IMR-90 (cell line): ENCODE data around the gene ST8SIA2. TPM values are rescaled to one million over a fixed set of nuclear protein-coding genes. Genes with fewer than 3 reads are reported as not detected.

Experiments
- ATAC-seq: fragments of 200-7000 bp; cut with Tn5 transposase; 2 replicates; pipeline ENCODE4 v1.9.1; 2020; ENCODE audit warnings: low read depth, mild to moderate bottlenecking, moderate library complexity
- BruUV-seq: library from RNA; stranded (reverse); fragments of 400-500 nt; replicated peaks from 2 replicates; lab custom pipeline; 2021; lab: Mats Ljungman, UMichigan
- CTCF ChIA-PET: fragments of 300-600 bp; formaldehyde crosslinking; extraction: SDS; loops from one replicate; lab custom pipeline; 2021; ENCODE audit warnings: antibody characterized with exemption; lab: Yijun Ruan, JAX
- POLR2A ChIA-PET: fragments of 300-600 bp; sonication (Branson Sonifier 250); formaldehyde crosslinking; loops from one replicate; lab custom pipeline; 2022; ENCODE audit warnings: antibody characterized with exemption; ENCODE audit not compliant: unreplicated experiment; lab: Charles Lee
- DNase-seq: peaks from one replicate; pipeline ENCODE4 v3.0.0; 2013
- H2AFZ ChIP-seq: replicated peaks from 2 replicates; pipeline ENCODE3; 2013; ENCODE audit warnings: low read length, mild to moderate bottlenecking; ENCODE audit not compliant: poor library complexity
- H2AK5ac ChIP-seq: 2 replicates; pipeline ENCODE4 v1.6.1; 2013; ENCODE audit warnings: low read depth, low read length, inconsistent platforms
- H2AK9ac ChIP-seq: replicated peaks from 2 replicates; pipeline ENCODE3; 2013; ENCODE audit warnings: mild to moderate bottlenecking, low read depth, low read length, moderate library complexity; ENCODE audit not compliant: poor library complexity
- H2BK120ac ChIP-seq: 2 replicates; pipeline ENCODE4 v1.6.1; 2013; ENCODE audit warnings: low read depth, low read length, inconsistent platforms
- H2BK15ac ChIP-seq: 3 replicates; pipeline ENCODE4 v1.6.1; 2013; ENCODE audit warnings: low read depth, low read length, inconsistent platforms
- H2BK20ac ChIP-seq: 2 replicates; pipeline ENCODE4 v1.6.1; 2013; ENCODE audit warnings: low read depth, mild to moderate bottlenecking, inconsistent platforms, low read length, moderate library complexity
- H2BK5ac ChIP-seq: 2 replicates; pipeline ENCODE4 v1.6.1; 2013; ENCODE audit warnings: mild to moderate bottlenecking, low read depth, low read length, inconsistent platforms; ENCODE audit not compliant: poor library complexity, severe bottlenecking
- H3K14ac ChIP-seq: replicated peaks from 2 replicates; pipeline ENCODE4 v1.6.1; 2013; ENCODE audit warnings: low read depth, low read length, inconsistent platforms
- H3K18ac ChIP-seq: 2 replicates; pipeline ENCODE4 v1.6.1; 2013; ENCODE audit warnings: low read depth, low read length, control low read depth
- H3K23ac ChIP-seq: 2 replicates; pipeline ENCODE4 v1.6.1; 2013; ENCODE audit warnings: low read depth, low read length, inconsistent platforms
- H3K27ac ChIP-seq: 2 replicates; pipeline ENCODE4 v1.5.1; 2013; ENCODE audit warnings: mild to moderate bottlenecking, control low read depth, low read length; ENCODE audit not compliant: insufficient read depth
- H3K27me3 ChIP-seq: 2 replicates; pipeline ENCODE4 v1.6.1; 2013; ENCODE audit warnings: low read length; ENCODE audit not compliant: control insufficient read depth, insufficient read depth
- H3K36me3 ChIP-seq: 2 replicates; pipeline ENCODE4 v1.6.1; 2013; ENCODE audit warnings: low read length, mixed read lengths; ENCODE audit not compliant: control insufficient read depth, insufficient read depth
- H3K4ac ChIP-seq: 2 replicates; pipeline ENCODE4 v1.6.1; 2013; ENCODE audit warnings: low read depth, low read length, inconsistent platforms
- H3K4me1 ChIP-seq: 2 replicates; pipeline ENCODE4 v1.6.1; 2013; ENCODE audit warnings: low read length, mixed read lengths; ENCODE audit not compliant: control insufficient read depth, insufficient read depth
- H3K4me2 ChIP-seq: 2 replicates; pipeline ENCODE4 v1.6.1; 2013; ENCODE audit warnings: low read depth, mild to moderate bottlenecking, control low read depth, low read length, moderate library complexity
- H3K4me3 ChIP-seq: 2 replicates; pipeline ENCODE4 v1.5.1; 2013; ENCODE audit warnings: low read depth, mild to moderate bottlenecking, control low read depth, low read length, moderate library complexity; ENCODE audit not compliant: insufficient read depth
- H3K56ac ChIP-seq: 2 replicates; pipeline ENCODE4 v1.6.1; 2013; ENCODE audit warnings: low read length, inconsistent platforms; ENCODE audit not compliant: insufficient read depth; ENCODE audit errors: extremely low read depth
- H3K79me1 ChIP-seq, 2 experiments: 2 replicates each; pipeline ENCODE4 v1.6.1; 2013; ENCODE audit warnings: low read length in 2 of 2, inconsistent platforms in 1 of 2, low read depth in 1 of 2
- H3K9ac ChIP-seq: 2 replicates; pipeline ENCODE4 v1.6.1; 2013; ENCODE audit warnings: low read depth, low read length, control low read depth
- H3K9me1 ChIP-seq: 2 replicates; pipeline ENCODE4 v1.6.1; 2013; ENCODE audit warnings: low read length, inconsistent platforms; ENCODE audit not compliant: insufficient read depth
- H3K9me3 ChIP-seq: 2 replicates; pipeline ENCODE4 v1.6.1; 2013; ENCODE audit warnings: low read length; ENCODE audit not compliant: control insufficient read depth, insufficient read depth
- H4K20me1 ChIP-seq: 2 replicates; pipeline ENCODE4 v1.6.1; 2013; ENCODE audit warnings: low read length, inconsistent platforms; ENCODE audit not compliant: insufficient read depth
- H4K5ac ChIP-seq: 2 replicates; pipeline ENCODE4 v1.6.1; 2013; ENCODE audit warnings: mild to moderate bottlenecking, low read depth, low read length, control low read depth
- H4K8ac ChIP-seq, 2 experiments: 2 replicates each; pipeline ENCODE4 v1.6.1; 2013; ENCODE audit warnings: low read depth in 2 of 2, low read length in 2 of 2, control low read depth in 1 of 2, inconsistent platforms in 1 of 2
- H4K91ac ChIP-seq: 2 replicates; pipeline ENCODE4 v1.6.1; 2013; ENCODE audit warnings: low read depth, low read length, inconsistent platforms; ENCODE audit not compliant: insufficient read depth
- BHLHE40 ChIP-seq: fragments of 150-350 bp; IDR thresholded peaks from 2 replicates; pipeline ENCODE4 v1.6.1; 2016; ENCODE audit warnings: mild to moderate bottlenecking, low read depth, low read length
- CEBPB ChIP-seq: IDR thresholded peaks from 2 replicates; pipeline ENCODE4 v1.6.1; 2012; ENCODE audit warnings: low read depth, low read length, improper control_type of control experiment
- CHD1 ChIP-seq: IDR thresholded peaks from 2 replicates; pipeline ENCODE4 v1.6.1; 2012; ENCODE audit warnings: low read depth, low read length, improper control_type of control experiment
- CTCF ChIP-seq: conservative IDR thresholded peaks from 2 replicates; pipeline ENCODE4 v1.5.1; 2012; ENCODE audit warnings: mild to moderate bottlenecking, low read depth, low read length, improper control_type of control experiment
- FOS ChIP-seq: fragments of 150-350 bp; IDR thresholded peaks from 2 replicates; pipeline ENCODE4 v1.6.1; 2016; ENCODE audit warnings: low read depth, low read length
- MAFK ChIP-seq: IDR thresholded peaks from 2 replicates; pipeline ENCODE4 v1.6.1; 2012; ENCODE audit warnings: low read depth, low read length, improper control_type of control experiment
- MAZ ChIP-seq: IDR thresholded peaks from 2 replicates; pipeline ENCODE4 v1.6.1; 2012; ENCODE audit warnings: low read depth, mild to moderate bottlenecking, low read length, improper control_type of control experiment, moderate library complexity, borderline replicate concordance
- MXI1 ChIP-seq: IDR thresholded peaks from 2 replicates; pipeline ENCODE4 v1.6.1; 2012; ENCODE audit warnings: low read depth, mild to moderate bottlenecking, low read length, moderate library complexity, borderline replicate concordance
- NFE2L2 ChIP-seq: fragments of 150-350 bp; IDR thresholded peaks from 2 replicates; pipeline ENCODE4 v1.6.1; 2016; ENCODE audit warnings: low read depth, mild to moderate bottlenecking, low read length
- POLR2A ChIP-seq: IDR thresholded peaks from 2 replicates; pipeline ENCODE4 v1.6.1; 2012; ENCODE audit warnings: mild to moderate bottlenecking, low read depth, low read length
- RAD21 ChIP-seq: IDR thresholded peaks from 2 replicates; pipeline ENCODE4 v1.6.1; 2012; ENCODE audit warnings: low read length, improper control_type of control experiment
- RCOR1 ChIP-seq: IDR thresholded peaks from 2 replicates; pipeline ENCODE4 v1.6.1; 2012; ENCODE audit warnings: mild to moderate bottlenecking, low read length, improper control_type of control experiment; ENCODE audit not compliant: insufficient replicate concordance
- RFX5 ChIP-seq: IDR thresholded peaks from 2 replicates; pipeline ENCODE4 v1.8.0; 2012; ENCODE audit warnings: low read depth, mild to moderate bottlenecking, low read length, moderate library complexity
- SMC3 ChIP-seq: fragments of 150-350 bp; IDR thresholded peaks from 2 replicates; pipeline ENCODE4 v1.6.1; 2016; ENCODE audit warnings: low read depth, mild to moderate bottlenecking, antibody characterized with exemption, low read length, moderate library complexity
- WGBS, 2 experiments: methylation state at CpG; one replicate each; pipeline versions ENCODE4 v1.1.5 to v1.1.7; 2013; ENCODE audit warnings: missing lambda C conversion rate in 2 of 2; ENCODE audit not compliant: insufficient read length in 1 of 2; ENCODE audit errors: extremely low coverage in 2 of 2; 5-methylcytosine and 5-hydroxymethylcytosine counted together
- dilution Hi-C: fragments of 300-500 bp; cut with HindIII; formaldehyde crosslinking; loops from one replicate; pipeline ENCODE4 v1.14.3; 2018; ENCODE audit warnings: low sequenced_read_pairs; ENCODE audit not compliant: unreplicated experiment
- in situ Hi-C: fragments of 300-500 bp; cut with MboI; formaldehyde crosslinking; loops from 3 replicates; pipeline ENCODE4 v1.14.3; 2019; ENCODE audit warnings: low sequenced_read_pairs, inconsistent platforms, mixed read lengths
- intact Hi-C: fragments of 100-400 bp; cut with micrococcal nuclease; formaldehyde crosslinking; loops from 2 replicates; pipeline ENCODE4 v1.10.0; 2022
- polyA plus RNA-seq, 3 experiments: library from polyadenylated mRNA; depleted of rRNA; stranded (reverse); fragments of >200 nt; gene quantifications; 2 replicates each; pipeline ENCODE4 v1.2.3, GENCODE V29; 2012; ENCODE audit warnings: low replicate concordance in 1 of 3
- total RNA-seq: library from RNA; depleted of rRNA; stranded (reverse); fragments of >200 nt; gene quantifications from 2 replicates; pipeline ENCODE4 v1.2.3, GENCODE V29; 2012
- TF ChIP-seq, protein P1 (sequence below): fragments of 150-350 bp; IDR thresholded peaks from 2 replicates; pipeline ENCODE4 v1.6.1; 2017; ENCODE audit warnings: mild to moderate bottlenecking, antibody characterized with exemption, low read length, low read depth
- TF ChIP-seq, protein P2 (sequence below): fragments of 150-350 bp; IDR thresholded peaks from 2 replicates; pipeline ENCODE4 v1.6.1; 2016; ENCODE audit warnings: low read depth, mild to moderate bottlenecking, low read length, moderate library complexity, borderline replicate concordance

Gene ST8SIA2
- total and polyA plus RNA-seq, 2 of the 4 experiments (the other 2 are of a cell fraction): not detected

DNA sequence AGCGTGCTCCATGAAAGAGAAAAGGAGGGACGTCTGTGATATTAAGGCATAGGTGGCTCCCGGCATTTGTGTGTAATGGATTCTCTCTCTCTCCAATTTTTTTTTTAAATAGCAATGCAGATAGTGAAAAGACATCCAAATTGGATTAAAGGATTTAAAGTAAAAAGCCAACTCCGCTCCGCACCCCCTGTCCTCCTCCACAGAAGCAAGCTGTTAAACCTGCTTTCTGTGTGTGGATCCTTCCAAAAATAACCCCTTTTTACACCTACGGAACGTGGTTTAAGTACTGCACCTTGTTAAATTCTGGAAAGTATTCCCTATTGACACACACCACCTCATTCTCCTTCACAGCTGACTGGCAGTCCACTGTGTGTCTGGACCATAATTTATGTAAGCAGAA, 61.6 kb downstream of the ST8SIA2 start:
- no CpG with 5 or more reads among the region's 7 CpGs for WGBS, 2 experiments
- H4K91ac ChIP-seq: no peak overlapping the region
- CTCF ChIA-PET: no interaction called here
- H3K23ac ChIP-seq: no peak overlapping the region
- H3K27me3 ChIP-seq: no peaks in the 10 kb centered on the region
- no TSS peak for BruUV-seq
- H3K79me1 ChIP-seq: no peaks in the 10 kb centered on the region
- H2AK5ac ChIP-seq: no peak overlapping the region
- H3K4me3 ChIP-seq: no peak overlapping the region
- TF ChIP-seq POLR2A (no peak), MAZ (no peak), CTCF (no peak), CHD1 (no peak), MAFK (no peak), RAD21 (no peak), MXI1 (no peak), CEBPB (no peak), FOS (no peak), BHLHE40 (no peak), SMC3 (no peak), RFX5 (no peak), NFE2L2 (no peak), RCOR1 (no peak)
- TF ChIP-seq, protein P1, sequence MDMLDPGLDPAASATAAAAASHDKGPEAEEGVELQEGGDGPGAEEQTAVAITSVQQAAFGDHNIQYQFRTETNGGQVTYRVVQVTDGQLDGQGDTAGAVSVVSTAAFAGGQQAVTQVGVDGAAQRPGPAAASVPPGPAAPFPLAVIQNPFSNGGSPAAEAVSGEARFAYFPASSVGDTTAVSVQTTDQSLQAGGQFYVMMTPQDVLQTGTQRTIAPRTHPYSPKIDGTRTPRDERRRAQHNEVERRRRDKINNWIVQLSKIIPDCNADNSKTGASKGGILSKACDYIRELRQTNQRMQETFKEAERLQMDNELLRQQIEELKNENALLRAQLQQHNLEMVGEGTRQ: no peak
- TF ChIP-seq, protein P2, sequence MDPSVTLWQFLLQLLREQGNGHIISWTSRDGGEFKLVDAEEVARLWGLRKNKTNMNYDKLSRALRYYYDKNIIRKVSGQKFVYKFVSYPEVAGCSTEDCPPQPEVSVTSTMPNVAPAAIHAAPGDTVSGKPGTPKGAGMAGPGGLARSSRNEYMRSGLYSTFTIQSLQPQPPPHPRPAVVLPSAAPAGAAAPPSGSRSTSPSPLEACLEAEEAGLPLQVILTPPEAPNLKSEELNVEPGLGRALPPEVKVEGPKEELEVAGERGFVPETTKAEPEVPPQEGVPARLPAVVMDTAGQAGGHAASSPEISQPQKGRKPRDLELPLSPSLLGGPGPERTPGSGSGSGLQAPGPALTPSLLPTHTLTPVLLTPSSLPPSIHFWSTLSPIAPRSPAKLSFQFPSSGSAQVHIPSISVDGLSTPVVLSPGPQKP: no peak
- H3K9ac ChIP-seq: no peak overlapping the region
- H3K36me3 ChIP-seq: no peaks in the 10 kb centered on the region
- H2AK9ac ChIP-seq: no peak overlapping the region
- no peaks in the 10 kb centered on the region for H4K20me1 ChIP-seq
- intact Hi-C loops: no loop called here
- H3K27ac ChIP-seq: no peak overlapping the region
- no peaks in the 10 kb centered on the region for H3K9me1 ChIP-seq
- dilution Hi-C loops: no loop called here
- ATAC-seq (no peak), DNase-seq (no peak)
- no peak overlapping the region for H3K18ac ChIP-seq
- H3K4ac ChIP-seq: no peak overlapping the region
- H4K5ac ChIP-seq: no peak overlapping the region
- no peak overlapping the region for H3K56ac ChIP-seq
- no peak overlapping the region for H2BK15ac ChIP-seq
- H3K14ac ChIP-seq: no peak overlapping the region
- no peak overlapping the region for H2BK120ac ChIP-seq
- H2BK20ac ChIP-seq: no peak overlapping the region
- no peaks in the 10 kb centered on the region for H3K4me1 ChIP-seq
- H4K8ac ChIP-seq: no peak overlapping the region
- H3K4me2 ChIP-seq: no peak overlapping the region
- no peak overlapping the region for H2BK5ac ChIP-seq
- in situ Hi-C loops: no loop called here
- POLR2A ChIA-PET: no interaction called here
- H2AFZ ChIP-seq: no peak overlapping the region
- no peaks in the 10 kb centered on the region for H3K9me3 ChIP-seq
